Naive thymus-derived CD8-positive, alpha-beta T cell (primary cell): Measurements from ENCODE around the gene HPS1. TPM values are rescaled to one million over a fixed set of nuclear protein-coding genes. Genes with fewer than 3 reads are reported as not detected.

Source experiments
- ATAC-seq, 2 donors: fragments of 150-1000 bp; cut with Tn5 transposase in 1 of 2; sonication (Bioruptor Pico), chemical (Tn5 transposase) in 1 of 2; 1 replicate in 1 of 2; 2 replicates in 1 of 2; pipeline ENCODE4 v1.10.0; 2021; ENCODE audit warnings: mild to moderate bottlenecking in 2 of 2, moderate library complexity in 2 of 2
- POLR2A ChIA-PET: fragments of 350-600 bp; sonication (Branson Sonifier 250); formaldehyde crosslinking; loops from one replicate; lab custom pipeline; 2021; ENCODE audit warnings: antibody characterized with exemption; lab: Charles Lee
- DNase-seq, 10 donors: peaks; one replicate each; pipeline versions ENCODE4 v3.0.0 to v3.0.0-alpha.2; 2020 to 2022
- H3K27ac Mint-ChIP-seq, 10 donors: one replicate each; pipeline ENCODE4 v1.8.0; 2020 to 2022; ENCODE audit warnings: mild to moderate bottlenecking in 10 of 10, mixed read lengths in 10 of 10, moderate library complexity in 4 of 10, inconsistent platforms in 1 of 10
- H3K27me3 Mint-ChIP-seq, 5 donors: one replicate each; pipeline ENCODE4 v1.8.0; 2021 to 2022; ENCODE audit warnings: mixed read lengths in 5 of 5
- H3K36me3 Mint-ChIP-seq, 3 donors: one replicate each; pipeline ENCODE4 v1.8.0; 2020 to 2022; ENCODE audit warnings: mixed read lengths in 3 of 3, mild to moderate bottlenecking in 2 of 3, inconsistent platforms in 1 of 3
- H3K4me1 Mint-ChIP-seq, 4 donors: one replicate each; pipeline ENCODE4 v1.8.0; 2021 to 2022; ENCODE audit warnings: mixed read lengths in 4 of 4
- H3K4me3 Mint-ChIP-seq, 10 donors: one replicate each; pipeline ENCODE4 v1.8.0; 2020 to 2022; ENCODE audit warnings: mild to moderate bottlenecking in 10 of 10, mixed read lengths in 10 of 10, moderate library complexity in 6 of 10, inconsistent platforms in 1 of 10
- H3K9me3 Mint-ChIP-seq, 9 donors: one replicate each; pipeline ENCODE4 v1.8.0; 2020 to 2022; ENCODE audit warnings: mixed read lengths in 9 of 9, mild to moderate bottlenecking in 3 of 9, inconsistent platforms in 1 of 9, moderate library complexity in 1 of 9
- polyA plus RNA-seq, 3 donors: library from polyadenylated mRNA; unstranded; fragments of 300-500 nt; fragmentation: Illumina TruSeq; gene quantifications; one replicate each; pipeline ENCODE4 v1.2.3, GENCODE V29; 2021
- total RNA-seq, 8 experiments: library from RNA in 2 of 8; stranded (reverse) in 2 of 8; gene quantifications; one replicate each; pipeline ENCODE4 v1.2.3 and lab custom pipeline; 2021 to 2026

Gene HPS1
- 10 to 100 TPM; 80.6 to 86.6 TPM for total RNA-seq
- 10 to 100 TPM; 50.9 to 73.8 (median 62.0) TPM for polyA plus RNA-seq
- 18.7 to 42.5 (median 26.9) reads per million in 6 experiments for total RNA-seq (lab: John Stamatoyannopoulos, UW)

GRCh38 chr10:98446661-98447221 lies at the start of gene HPS1:
Gene HPS1, minus strand, starts transcription at chr10:98446935. Its CDS starts 3,695 bp downstream, at chr10:98443240.
- Mint-ChIP-seq H3K36me3 (peaks cover 5 to 34% (median 12%) of the 10 kb centered on the region in 3 donors), H3K27me3 (peaks cover under 1 to 6% (median 1%) of the 10 kb centered on the region in 5 donors), H3K9me3 (no peaks in the 10 kb centered on the region), H3K4me1 (peaks cover 26 to 47% (median 44%) of the 10 kb centered on the region in 4 donors), H3K27ac (peak within 1 kb of the TSS; percentile 88 to 96 (median 94)), H3K4me3 (peak within 1 kb of the TSS; percentile 87 to 95 (median 92))
- ATAC-seq (peak; percentile 91 to 92), DNase-seq (peak; percentile 61 to 86 (median 76))
- POLR2A ChIA-PET = interaction anchor here (1.4 to 1.9 kb wide), 2 partner anchors 12 to 33 kb away, joined by 5 to 9 read pairs; no protein-coding TSS in a partner anchor

GRCh38 chr10:98492763-98493162 lies 46.0 kb upstream of the HPS1 start:
- H3K27me3 Mint-ChIP-seq = peaks cover 4 to 21% (median 8%) of the 10 kb centered on the region in 5 donors
- H3K27ac Mint-ChIP-seq = no peak overlapping the region
- POLR2A ChIA-PET = no interaction called here
- no peak overlapping the region for H3K4me3 Mint-ChIP-seq
- peaks cover 0 to 14% (median 9%) of the 10 kb centered on the region in 3 donors for H3K36me3 Mint-ChIP-seq
- no peak for ATAC-seq
- no peaks in the 10 kb centered on the region for H3K4me1 Mint-ChIP-seq
- H3K9me3 Mint-ChIP-seq = peaks cover 4 to 35% (median 23%) of the 10 kb centered on the region in 9 donors
- DNase-seq = no peak

- H3K27me3 Mint-ChIP-seq = peaks cover 0 to 18% (median 10%) of the 10 kb centered on the region in 5 donors
- POLR2A ChIA-PET = no interaction called here
- no peak overlapping the region for H3K4me3 Mint-ChIP-seq
- DNase-seq = no peak
- no peak for ATAC-seq
- no peaks in the 10 kb centered on the region for H3K4me1 Mint-ChIP-seq
- H3K9me3 Mint-ChIP-seq = peaks cover 0 to 14% (median 7%) of the 10 kb centered on the region in 9 donors
- H3K27ac Mint-ChIP-seq = no peak overlapping the region
- H3K36me3 Mint-ChIP-seq = no peaks in the 10 kb centered on the region
These were observed 43.1 kb upstream of the HPS1 start for GRCh38 chr10:98489561-98490481.

- Mint-ChIP-seq H3K27me3 (peaks cover 0 to 18% (median 10%) of the 10 kb centered on the region in 5 donors), H3K27ac (peak overlapping the region in 1 of 10 donors; percentile 7), H3K4me1 (no peaks in the 10 kb centered on the region), H3K4me3 (no peak overlapping the region), H3K36me3 (no peaks in the 10 kb centered on the region), H3K9me3 (peaks cover 0 to 6% (median 2%) of the 10 kb centered on the region in 9 donors)
- DNase-seq = no peak
- POLR2A ChIA-PET = no interaction called here
- ATAC-seq = no peak
These were observed 42.1 kb upstream of the HPS1 start for GRCh38 chr10:98488669-98489430.

GRCh38 chr10:98487649-98488048 lies 40.9 kb upstream of the HPS1 start:
- H3K4me1 Mint-ChIP-seq = peaks cover 0 to 2% (median under 1%) of the 10 kb centered on the region in 4 donors
- H3K36me3 Mint-ChIP-seq = no peaks in the 10 kb centered on the region
- DNase-seq (no peak), ATAC-seq (no peak)
- H3K27ac Mint-ChIP-seq = no peak overlapping the region
- POLR2A ChIA-PET = no interaction called here
- peaks cover 0 to 15% (median 8%) of the 10 kb centered on the region in 5 donors for H3K27me3 Mint-ChIP-seq
- H3K4me3 Mint-ChIP-seq = no peak overlapping the region
- H3K9me3 Mint-ChIP-seq = peaks cover 0 to 3% (median 2%) of the 10 kb centered on the region in 9 donors

- peaks cover 0 to 15% (median 8%) of the 10 kb centered on the region in 5 donors for H3K27me3 Mint-ChIP-seq
- POLR2A ChIA-PET = no interaction called here
- no peak overlapping the region for H3K4me3 Mint-ChIP-seq
- peaks cover 2 to 11% (median 9%) of the 10 kb centered on the region in 4 donors for H3K4me1 Mint-ChIP-seq
- H3K36me3 Mint-ChIP-seq = no peaks in the 10 kb centered on the region
- H3K27ac Mint-ChIP-seq = no peak overlapping the region
- ATAC-seq (no peak), DNase-seq (no peak)
- peaks cover 0 to 3% (median 2%) of the 10 kb centered on the region in 9 donors for H3K9me3 Mint-ChIP-seq
These were observed 39.7 kb upstream of the HPS1 start for GRCh38 chr10:98486421-98486820.

- Mint-ChIP-seq H3K36me3 (no peaks in the 10 kb centered on the region), H3K4me1 (peaks cover 2 to 11% (median 10%) of the 10 kb centered on the region in 4 donors), H3K27me3 (peaks cover 0 to 15% (median 8%) of the 10 kb centered on the region in 5 donors), H3K4me3 (no peak overlapping the region), H3K9me3 (peaks cover 0 to 3% (median 2%) of the 10 kb centered on the region in 9 donors), H3K27ac (no peak overlapping the region)
- no peak for ATAC-seq
- no peak for DNase-seq
- POLR2A ChIA-PET = no interaction called here
These were observed 39.2 kb upstream of the HPS1 start for GRCh38 chr10:98485959-98486358.

GRCh38 chr10:98483658-98484057 lies 36.9 kb upstream of the HPS1 start:
- H3K4me1 Mint-ChIP-seq = peaks cover 8 to 21% (median 20%) of the 10 kb centered on the region in 4 donors
- H3K4me3 Mint-ChIP-seq = no peak overlapping the region
- POLR2A ChIA-PET = no interaction called here
- no peaks in the 10 kb centered on the region for H3K36me3 Mint-ChIP-seq
- peaks cover 0 to 3% (median 2%) of the 10 kb centered on the region in 9 donors for H3K9me3 Mint-ChIP-seq
- peaks cover 0 to 10% (median 3%) of the 10 kb centered on the region in 5 donors for H3K27me3 Mint-ChIP-seq
- H3K27ac Mint-ChIP-seq = peak overlapping the region in 1 of 10 donors; percentile 1
- ATAC-seq = no peak
- no peak for DNase-seq

- POLR2A ChIA-PET = no interaction called here
- Mint-ChIP-seq H3K27ac (no peak overlapping the region), H3K9me3 (peaks cover 0 to 3% (median 2%) of the 10 kb centered on the region in 9 donors), H3K27me3 (peaks cover 0 to 5% (median 3%) of the 10 kb centered on the region in 5 donors), H3K36me3 (no peaks in the 10 kb centered on the region), H3K4me1 (peaks cover 9 to 30% (median 26%) of the 10 kb centered on the region in 4 donors), H3K4me3 (no peak overlapping the region)
- ATAC-seq (no peak), DNase-seq (no peak)
These were observed 35.4 kb upstream of the HPS1 start for GRCh38 chr10:98482096-98482495.

- DNase-seq (no peak), ATAC-seq (no peak)
- Mint-ChIP-seq H3K27ac (peak overlapping the region in 1 of 10 donors; percentile 60), H3K27me3 (peaks cover 0 to 5% (median 3%) of the 10 kb centered on the region in 5 donors), H3K4me1 (peaks cover 9 to 30% (median 26%) of the 10 kb centered on the region in 4 donors), H3K9me3 (peaks cover 0 to 3% (median 2%) of the 10 kb centered on the region in 9 donors), H3K36me3 (no peaks in the 10 kb centered on the region), H3K4me3 (no peak overlapping the region)
- POLR2A ChIA-PET = no interaction called here
These were observed 34.7 kb upstream of the HPS1 start for GRCh38 chr10:98481404-98481945.

GRCh38 chr10:98478430-98479222 lies 31.9 kb upstream of the HPS1 start:
- H3K27ac Mint-ChIP-seq = peak overlapping the region in 2 of 10 donors; percentile 2 to 53

More at GRCh38 chr10:98478430-98479222, 31.9 kb upstream of the HPS1 start:
- peaks cover 9 to 30% (median 26%) of the 10 kb centered on the region in 4 donors for H3K4me1 Mint-ChIP-seq
- peaks cover 0 to 3% (median 0%) of the 10 kb centered on the region in 9 donors for H3K9me3 Mint-ChIP-seq
- no peaks in the 10 kb centered on the region for H3K36me3 Mint-ChIP-seq
- no peak for DNase-seq
- no peak overlapping the region for H3K4me3 Mint-ChIP-seq
- peaks cover 0 to 3% (median 0%) of the 10 kb centered on the region in 5 donors for H3K27me3 Mint-ChIP-seq
- POLR2A ChIA-PET = no interaction called here
- ATAC-seq = no peak
